HEK293T (cell line): ENCODE data around the gene MYLK2.
A peak's percentile ranks its signal among the peaks of the same experiment; 100 is the strongest.

ENCODE experiments used
- ELF4 ChIP-seq: fragments of 450-650 bp; IDR thresholded peaks from 2 replicates; pipeline ENCODE4 v1.6.1; 2017; ENCODE audit warnings: antibody characterized with exemption
- FOXA1 ChIP-seq: fragments of 450-650 bp; IDR thresholded peaks from 2 replicates; pipeline ENCODE4 v1.6.1; 2016; ENCODE audit warnings: mild to moderate bottlenecking
- TF ChIP-seq, protein P1 (sequence below): fragments of 450-650 bp; IDR thresholded peaks from 2 replicates; pipeline ENCODE4 v1.6.1; 2016

DNA sequence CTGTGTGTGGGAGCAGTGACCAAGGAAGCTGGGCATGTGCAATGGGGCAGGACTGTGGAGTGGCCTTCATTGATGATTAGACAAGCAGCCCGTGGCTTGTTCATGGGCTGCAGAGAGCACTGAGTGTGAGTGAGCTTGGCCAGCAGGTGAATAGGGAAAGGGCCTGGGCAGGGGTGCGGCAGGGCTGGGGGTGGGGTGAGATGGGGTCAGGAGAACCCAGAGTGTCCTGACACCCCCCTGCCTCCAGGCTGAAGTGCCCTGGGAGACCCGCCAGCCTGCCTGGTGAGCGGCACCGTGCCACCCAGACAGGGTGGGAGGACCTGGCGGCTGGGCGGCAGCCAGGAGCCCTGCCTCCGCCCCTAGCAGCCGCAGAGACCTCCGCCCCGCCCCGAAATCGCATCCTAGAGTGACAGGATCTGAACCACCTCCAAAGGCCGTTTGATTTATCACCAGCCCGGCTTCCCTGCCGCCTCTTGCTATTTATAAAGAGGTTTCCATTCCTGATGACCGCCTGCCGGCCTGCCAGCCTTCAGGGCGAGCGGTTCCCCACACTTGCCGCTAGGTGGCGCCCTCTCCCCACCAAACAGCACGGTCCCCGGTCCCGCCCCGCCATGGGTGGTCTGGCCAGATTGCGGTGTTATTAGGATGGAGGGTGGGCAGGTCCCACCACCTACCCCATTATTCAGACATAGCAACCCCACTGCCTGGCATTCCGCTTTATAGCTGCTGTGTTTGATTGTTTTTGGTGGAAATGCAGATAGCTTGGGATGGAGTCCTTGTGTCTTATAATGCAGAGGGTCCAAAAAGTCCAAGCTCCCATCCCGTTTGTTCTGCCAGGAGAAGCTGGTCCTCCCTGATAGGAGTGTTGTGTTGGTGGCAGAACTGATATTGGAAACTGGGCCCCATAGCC is 3.5 kb downstream of the MYLK2 start:
- TF ChIP-seq ELF4 (no peak), FOXA1 (no peak)
- TF ChIP-seq, protein P1, sequence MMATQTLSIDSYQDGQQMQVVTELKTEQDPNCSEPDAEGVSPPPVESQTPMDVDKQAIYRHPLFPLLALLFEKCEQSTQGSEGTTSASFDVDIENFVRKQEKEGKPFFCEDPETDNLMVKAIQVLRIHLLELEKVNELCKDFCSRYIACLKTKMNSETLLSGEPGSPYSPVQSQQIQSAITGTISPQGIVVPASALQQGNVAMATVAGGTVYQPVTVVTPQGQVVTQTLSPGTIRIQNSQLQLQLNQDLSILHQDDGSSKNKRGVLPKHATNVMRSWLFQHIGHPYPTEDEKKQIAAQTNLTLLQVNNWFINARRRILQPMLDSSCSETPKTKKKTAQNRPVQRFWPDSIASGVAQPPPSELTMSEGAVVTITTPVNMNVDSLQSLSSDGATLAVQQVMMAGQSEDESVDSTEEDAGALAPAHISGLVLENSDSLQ = peak; percentile 72
